Measurements from ENCODE around the gene MDGA2.

The MDGA2 gene

GRCh38 chr14:47435331-47435965 is 240.0 kb downstream of the MDGA2 start:
- Histone ChIP-seq H3K4me2 (ENCODE audit: insufficient read depth, low read length) (no peak overlapping the region), H2AFZ (ENCODE audit: low read depth, low read length) (no peak overlapping the region)

GRCh38 chr14:47427629-47428028 is 247.8 kb downstream of the MDGA2 start:
- no peak for TF ChIP-seq CTCF (IDR thresholded peaks at IDR 0.05; ENCODE audit: borderline replicate concordance, extremely low read depth, low read length, poor library complexity, severe bottlenecking)
- no peak for TF ChIP-seq EZH2 (IDR thresholded peaks at IDR 0.05; ENCODE audit: borderline replicate concordance, low read depth, low read length, severe bottlenecking)
- Histone ChIP-seq H3K36me3 (ENCODE audit: insufficient read depth, low read length) (no peaks in the 10 kb centered on the region), H2AFZ (ENCODE audit: low read depth, low read length) (no peak overlapping the region), H3K4me2 (ENCODE audit: insufficient read depth, low read length) (no peak overlapping the region), H3K4me1 (ENCODE audit: insufficient read depth, low read length) (no peaks in the 10 kb centered on the region), H3K9ac (ENCODE audit: low read depth, low read length) (no peak overlapping the region), H4K20me1 (ENCODE audit: insufficient read depth, low read length) (no peaks in the 10 kb centered on the region), H3K79me2 (ENCODE audit: insufficient read depth, low read length) (no peaks in the 10 kb centered on the region), H3K27ac (ENCODE audit: low read length) (no peak overlapping the region), H3K4me3 (ENCODE audit: low read depth in 1 of 2, low read length in 2 of 2) (no peak overlapping the region), H3K27me3 (ENCODE audit: insufficient read depth, low read length, poor library complexity) (no peaks in the 10 kb centered on the region), H3K9me3 (ENCODE audit: insufficient read depth, low read length, severe bottlenecking) (no peaks in the 10 kb centered on the region)
- ATAC-seq (ENCODE audit: insufficient read depth, low read depth) = no peak
- no peak for DNase-seq

More at GRCh38 chr14:47435331-47435965, 240.0 kb downstream of the MDGA2 start:
- H3K4me1 ChIP-seq (ENCODE audit: insufficient read depth, low read length) = no peaks in the 10 kb centered on the region
- no peak for TF ChIP-seq EZH2 (IDR thresholded peaks at IDR 0.05; ENCODE audit: borderline replicate concordance, low read depth, low read length, severe bottlenecking)
- TF ChIP-seq CTCF (IDR thresholded peaks at IDR 0.05; ENCODE audit: borderline replicate concordance, extremely low read depth, low read length, poor library complexity, severe bottlenecking) = no peak
- H4K20me1 ChIP-seq (ENCODE audit: insufficient read depth, low read length) = no peaks in the 10 kb centered on the region
- no peak for DNase-seq
- H3K36me3 ChIP-seq (ENCODE audit: insufficient read depth, low read length) = no peaks in the 10 kb centered on the region
- no peak overlapping the region for H3K9ac ChIP-seq (ENCODE audit: low read depth, low read length)
- no peak overlapping the region for H3K27ac ChIP-seq (ENCODE audit: low read length)
- no peak for ATAC-seq (ENCODE audit: insufficient read depth, low read depth)
- no peaks in the 10 kb centered on the region for H3K79me2 ChIP-seq (ENCODE audit: insufficient read depth, low read length)
- H3K4me3 ChIP-seq (ENCODE audit: low read depth in 1 of 2, low read length in 2 of 2) = no peak overlapping the region
- no peaks in the 10 kb centered on the region for H3K9me3 ChIP-seq (ENCODE audit: insufficient read depth, low read length, severe bottlenecking)
- no peaks in the 10 kb centered on the region for H3K27me3 ChIP-seq (ENCODE audit: insufficient read depth, low read length, poor library complexity)

- Histone ChIP-seq H3K4me1 (ENCODE audit: insufficient read depth, low read length) (no peaks in the 10 kb centered on the region), H3K36me3 (ENCODE audit: insufficient read depth, low read length) (no peaks in the 10 kb centered on the region)
- ATAC-seq (ENCODE audit: insufficient read depth, low read depth) = no peak
Observed at GRCh38 chr14:47425302-47425701, 250.1 kb downstream of the MDGA2 start.

More at GRCh38 chr14:47425302-47425701, 250.1 kb downstream of the MDGA2 start:
- no peak for TF ChIP-seq CTCF (IDR thresholded peaks at IDR 0.05; ENCODE audit: borderline replicate concordance, extremely low read depth, low read length, poor library complexity, severe bottlenecking)
- no peak for TF ChIP-seq EZH2 (IDR thresholded peaks at IDR 0.05; ENCODE audit: borderline replicate concordance, low read depth, low read length, severe bottlenecking)
- no peak overlapping the region for H3K27ac ChIP-seq (ENCODE audit: low read length)
- no peak overlapping the region for H3K4me2 ChIP-seq (ENCODE audit: insufficient read depth, low read length)
- H3K27me3 ChIP-seq (ENCODE audit: insufficient read depth, low read length, poor library complexity) = no peaks in the 10 kb centered on the region
- H3K79me2 ChIP-seq (ENCODE audit: insufficient read depth, low read length) = no peaks in the 10 kb centered on the region
- no peak overlapping the region for H3K9ac ChIP-seq (ENCODE audit: low read depth, low read length)
- no peak overlapping the region for H3K4me3 ChIP-seq (ENCODE audit: low read depth in 1 of 2, low read length in 2 of 2)
- DNase-seq = no peak
- H4K20me1 ChIP-seq (ENCODE audit: insufficient read depth, low read length) = no peaks in the 10 kb centered on the region
- H2AFZ ChIP-seq (ENCODE audit: low read depth, low read length) = no peak overlapping the region
- H3K9me3 ChIP-seq (ENCODE audit: insufficient read depth, low read length, severe bottlenecking) = no peaks in the 10 kb centered on the region
